HG03066 (cell line): Measurements from ENCODE around the gene DNAJC4.

Experiments
- ATAC-seq: cut with Tn5 transposase; IDR thresholded peaks from one replicate; pipeline ENCODE4 v1.9.1; 2021; ENCODE audit warnings: low read depth; ENCODE audit not compliant: unreplicated experiment

Gene DNAJC4

GRCh38 chr11:64208086-64208795 lies 22.1 kb upstream of the DNAJC4 start:
- ATAC-seq: no peak

- no peak for ATAC-seq
Observed at GRCh38 chr11:64208796-64209562, 21.4 kb upstream of the DNAJC4 start.

GRCh38 chr11:64209563-64209843 lies 20.8 kb upstream of the DNAJC4 start:
- ATAC-seq: no peak

- no peak for ATAC-seq
Observed at GRCh38 chr11:64210301-64211020, 19.9 kb upstream of the DNAJC4 start.

- no peak for ATAC-seq
Observed at GRCh38 chr11:64211181-64211872, 19.0 kb upstream of the DNAJC4 start.

- ATAC-seq: no peak
Observed at GRCh38 chr11:64216879-64217278, 13.5 kb upstream of the DNAJC4 start.

GRCh38 chr11:64218628-64219353 lies 11.6 kb upstream of the DNAJC4 start:
- ATAC-seq: no peak

GRCh38 chr11:64219354-64219684 lies 11.0 kb upstream of the DNAJC4 start:
- no peak for ATAC-seq

- no peak for ATAC-seq
Observed at GRCh38 chr11:64219755-64220154, 10.6 kb upstream of the DNAJC4 start.

- ATAC-seq: no peak
Observed at GRCh38 chr11:64220271-64220670, 10.1 kb upstream of the DNAJC4 start.

GRCh38 chr11:64220798-64221197 lies 9.6 kb upstream of the DNAJC4 start:
- ATAC-seq: no peak

GRCh38 chr11:64222651-64223000 lies 7.7 kb upstream of the DNAJC4 start:
- no peak for ATAC-seq

- ATAC-seq: no peak
Observed at GRCh38 chr11:64223001-64223651, 7.2 kb upstream of the DNAJC4 start.

- no peak for ATAC-seq
Observed at GRCh38 chr11:64224151-64224890, 6.0 kb upstream of the DNAJC4 start.

- no peak for ATAC-seq
Observed at GRCh38 chr11:64224891-64225607, 5.3 kb upstream of the DNAJC4 start.

GRCh38 chr11:64225608-64226506 lies 4.5 kb upstream of the DNAJC4 start, which contains the start of the genes NUDT22 and TRPT1:
TSS of gene NUDT22 (plus strand) at chr11:64226274. CDS start at chr11:64226653, 379 bp downstream.
TSS of gene TRPT1 (minus strand) at chr11:64226186. CDS start at chr11:64225860, 326 bp downstream.
- peak; percentile 49 for ATAC-seq

- ATAC-seq: peak; percentile 32
Observed at GRCh38 chr11:64226507-64227051, 3.8 kb upstream of the DNAJC4 start.
